H9 (cell line): Measurements from ENCODE around the gene FBXO31. TPM values are rescaled to one million over a fixed set of nuclear protein-coding genes. Genes with fewer than 3 reads are reported as not detected.

Source experiments
- DNase-seq: peaks from one replicate; pipeline ENCODE4 v3.0.0-alpha.2; 2017
- H2AFZ ChIP-seq: one replicate; pipeline ENCODE4 v1.6.1; 2013; ENCODE audit warnings: mild to moderate bottlenecking, low read length, control low read depth, moderate library complexity
- H2AK5ac ChIP-seq: 2 replicates; pipeline ENCODE4 v1.6.1; 2013; ENCODE audit warnings: low read length, control low read depth, mixed read lengths; ENCODE audit not compliant: insufficient read length
- H2BK120ac ChIP-seq: one replicate; pipeline ENCODE4 v1.6.1; 2013; ENCODE audit warnings: low read depth, mild to moderate bottlenecking, low read length, control low read depth, inconsistent platforms; ENCODE audit not compliant: poor library complexity, severe bottlenecking
- H2BK12ac ChIP-seq: 2 replicates; pipeline ENCODE4 v1.6.1; 2013; ENCODE audit warnings: low read length, control low read depth, mixed read lengths, low read depth; ENCODE audit not compliant: insufficient read length
- H2BK15ac ChIP-seq: 2 replicates; pipeline ENCODE4 v1.6.1; 2013; ENCODE audit warnings: low read depth, low read length, control low read depth
- H2BK20ac ChIP-seq: one replicate; pipeline ENCODE4 v1.6.1; 2013; ENCODE audit warnings: low read depth, mild to moderate bottlenecking, low read length, control low read depth, inconsistent platforms; ENCODE audit not compliant: poor library complexity, severe bottlenecking
- H2BK5ac ChIP-seq: 2 replicates; pipeline ENCODE4 v1.6.1; 2013; ENCODE audit warnings: low read length, control low read depth, mixed read lengths; ENCODE audit not compliant: insufficient read length
- H3K14ac ChIP-seq: 2 replicates; pipeline ENCODE4 v1.6.1; 2013; ENCODE audit warnings: low read length, control low read depth; ENCODE audit not compliant: insufficient read depth
- H3K18ac ChIP-seq: 2 replicates; pipeline ENCODE4 v1.6.1; 2013; ENCODE audit warnings: low read depth, mild to moderate bottlenecking, mixed read lengths, low read length, control low read depth; ENCODE audit not compliant: insufficient read length
- H3K23ac ChIP-seq: 2 replicates; pipeline ENCODE4 v1.6.1; 2013; ENCODE audit warnings: low read length, control low read depth, mixed read lengths, low read depth; ENCODE audit not compliant: insufficient read length
- H3K23me2 ChIP-seq: 2 replicates; pipeline ENCODE4 v1.6.1; 2013; ENCODE audit warnings: low read depth, mild to moderate bottlenecking, mixed read lengths, low read length, control low read depth; ENCODE audit not compliant: insufficient read length, poor library complexity, severe bottlenecking
- H3K27ac ChIP-seq: 2 replicates; pipeline ENCODE4 v1.5.1; 2013; ENCODE audit warnings: low read length, control low read depth, mixed read lengths, low read depth; ENCODE audit not compliant: insufficient read length
- H3K27me3 ChIP-seq: 2 replicates; pipeline ENCODE4 v1.6.1; 2013; ENCODE audit warnings: low read length, control low read depth, inconsistent platforms; ENCODE audit not compliant: insufficient read depth
- H3K4ac ChIP-seq: 2 replicates; pipeline ENCODE4 v1.6.1; 2013; ENCODE audit warnings: low read depth, mild to moderate bottlenecking, control low read depth, inconsistent platforms, low read length, moderate library complexity
- H3K4me1 ChIP-seq: 2 replicates; pipeline ENCODE4 v1.6.1; 2013; ENCODE audit warnings: low read length, control low read depth, inconsistent platforms; ENCODE audit not compliant: insufficient read depth
- H3K4me2 ChIP-seq: 2 replicates; pipeline ENCODE4 v1.6.1; 2013; ENCODE audit warnings: low read length, control low read depth, mixed read lengths; ENCODE audit not compliant: insufficient read length, insufficient read depth
- H3K56ac ChIP-seq: 2 replicates; pipeline ENCODE4 v1.6.1; 2013; ENCODE audit warnings: low read depth, mild to moderate bottlenecking, mixed read lengths, low read length, control low read depth; ENCODE audit not compliant: insufficient read length
- H3K79me1 ChIP-seq: 2 replicates; pipeline ENCODE4 v1.6.1; 2013; ENCODE audit warnings: low read depth, mild to moderate bottlenecking, moderate library complexity, low read length, control low read depth, inconsistent platforms; ENCODE audit not compliant: insufficient read depth, poor library complexity, severe bottlenecking
- H3K79me2 ChIP-seq: 2 replicates; pipeline ENCODE4 v1.6.1; 2013; ENCODE audit warnings: low read length, control low read depth, inconsistent platforms; ENCODE audit not compliant: insufficient read depth
- H3K9ac ChIP-seq: 2 replicates; pipeline ENCODE4 v1.6.1; 2013; ENCODE audit warnings: low read length, control low read depth, mixed read lengths; ENCODE audit not compliant: insufficient read length; ENCODE audit errors: extremely low read depth
- H3K9me3 ChIP-seq: one replicate; pipeline ENCODE4 v1.6.1; 2013; ENCODE audit warnings: low read depth, low read length, inconsistent platforms; ENCODE audit not compliant: control insufficient read depth
- H3T11ph ChIP-seq: one replicate; pipeline ENCODE4 v1.6.1; 2013; ENCODE audit warnings: mild to moderate bottlenecking, low read length, control low read depth, inconsistent platforms
- H4K20me1 ChIP-seq: one replicate; pipeline ENCODE4 v1.6.1; 2013; ENCODE audit not compliant: control insufficient read depth, insufficient read length, insufficient read depth
- H4K5ac ChIP-seq: 2 replicates; pipeline ENCODE4 v1.6.1; 2013; ENCODE audit warnings: low read depth, mild to moderate bottlenecking, mixed read lengths, low read length, control low read depth; ENCODE audit not compliant: insufficient read length
- H4K8ac ChIP-seq: replicated peaks from 2 replicates; pipeline ENCODE4 v1.6.1; 2013; ENCODE audit warnings: low read length, control low read depth, mixed read lengths, low read depth; ENCODE audit not compliant: insufficient read length
- H4K91ac ChIP-seq: 2 replicates; pipeline ENCODE4 v1.6.1; 2013; ENCODE audit warnings: low read depth, mild to moderate bottlenecking, moderate library complexity, mixed read lengths, low read length, control low read depth; ENCODE audit not compliant: insufficient read length
- H3K27ac Mint-ChIP-seq, 3 experiments: 2 replicates in 2 of 3; 3 replicates in 1 of 3; pipeline ENCODE4 v1.8.0; 2020 to 2021; ENCODE audit warnings: mixed read lengths in 3 of 3, mild to moderate bottlenecking in 1 of 3, moderate library complexity in 1 of 3
- H3K27me3 Mint-ChIP-seq: 2 replicates; pipeline ENCODE4 v1.8.0; 2021; ENCODE audit warnings: low read depth, mild to moderate bottlenecking, moderate library complexity, mixed read lengths
- H3K36me3 Mint-ChIP-seq, 3 experiments: 2 replicates in 2 of 3; 3 replicates in 1 of 3; pipeline ENCODE4 v1.8.0; 2020 to 2021; ENCODE audit warnings: low read depth in 3 of 3, mixed read lengths in 3 of 3; ENCODE audit not compliant: insufficient read depth in 1 of 3
- H3K4me1 Mint-ChIP-seq, 2 experiments: 2 replicates each; pipeline ENCODE4 v1.8.0; 2020; ENCODE audit warnings: mixed read lengths in 2 of 2
- H3K4me3 Mint-ChIP-seq, 2 experiments: 2 replicates in 1 of 2; 3 replicates in 1 of 2; pipeline ENCODE4 v1.8.0; 2020 to 2021; ENCODE audit warnings: mild to moderate bottlenecking in 2 of 2, mixed read lengths in 2 of 2, moderate library complexity in 1 of 2
- H3K9me3 Mint-ChIP-seq, 2 experiments: 2 replicates in 1 of 2; 3 replicates in 1 of 2; pipeline ENCODE4 v1.8.0; 2020; ENCODE audit warnings: mild to moderate bottlenecking in 2 of 2, mixed read lengths in 2 of 2, moderate library complexity in 1 of 2
- WGBS: extraction: QIAGEN DNeasy Blood & Tissue Kit; methylation state at CpG from one replicate; pipeline ENCODE4 v1.1.7; 2013; ENCODE audit warnings: missing lambda C conversion rate, low lambda C conversion rate, mixed read lengths; ENCODE audit not compliant: insufficient read length; ENCODE audit errors: extremely low coverage; 5-methylcytosine and 5-hydroxymethylcytosine counted together
- total RNA-seq: library from RNA; stranded (reverse); gene quantifications from 2 replicates; pipeline ENCODE4 v1.2.1, GENCODE V29; 2021
- TF ChIP-seq, protein P1 (sequence below): fragments of 200-600 bp; sonication (generic); conservative IDR thresholded peaks from 3 replicates; pipeline ENCODE4 v1.8.0; 2021; ENCODE audit warnings: antibody characterized with exemption, mild to moderate bottlenecking

Gene FBXO31
- total RNA-seq, 1 experiment from 2014 or later, result 24.2 TPM

DNA sequence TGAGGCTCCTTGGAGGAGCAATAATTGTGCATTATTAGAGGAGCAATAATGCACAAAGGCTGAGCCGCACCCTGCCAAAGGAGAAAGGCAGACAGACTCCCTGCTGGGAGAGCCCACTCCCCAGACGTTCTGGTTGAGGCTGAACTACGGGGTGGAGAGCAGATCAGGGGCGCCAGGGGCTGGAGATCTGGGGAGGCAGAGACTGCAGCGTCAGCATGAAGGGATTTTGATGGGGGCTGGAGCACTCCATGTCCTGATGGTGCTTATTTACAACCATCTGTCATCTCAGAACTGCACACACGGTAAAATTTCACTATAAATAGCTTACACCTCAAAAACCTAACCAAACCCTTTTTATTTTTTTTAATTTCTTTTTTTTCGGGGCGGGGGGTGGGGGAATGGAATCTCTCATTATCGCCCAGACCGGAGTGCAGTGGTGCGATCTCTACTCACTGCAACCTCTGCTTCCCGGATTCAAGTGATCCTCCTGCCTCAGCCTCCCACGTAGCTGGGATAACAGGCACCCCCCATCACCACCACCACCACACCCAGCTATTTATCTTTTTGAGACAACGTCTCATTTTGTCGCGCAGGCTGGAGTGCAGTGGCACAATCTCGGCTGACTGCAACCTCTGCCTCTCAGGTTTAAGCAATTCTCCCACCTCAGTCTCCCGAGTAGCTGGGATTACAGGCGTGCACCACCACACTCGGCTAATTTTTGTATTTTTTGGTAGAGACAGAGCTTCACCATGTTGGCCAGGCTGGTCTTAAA, 62.1 kb downstream of the FBXO31 start:
- H2BK5ac ChIP-seq, result no peak overlapping the region
- Mint-ChIP-seq H3K27me3 (no peaks in the 10 kb centered on the region), H3K4me1 (peaks cover 7 to 11% of the 10 kb centered on the region in 2 experiments), H3K4me3 (no peak overlapping the region; a peak in 1 of 5 replicates), H3K27ac (peak overlapping the region in 1 of 3 experiments; percentile 54; a peak in 1 of 7 replicates), H3K36me3 (peaks cover 0 to 10% (median 3%) of the 10 kb centered on the region in 3 experiments; a peak in 3 of 7 replicates), H3K9me3 (no peaks in the 10 kb centered on the region)
- no peak overlapping the region for H4K91ac ChIP-seq
- no peak overlapping the region for H2BK12ac ChIP-seq
- H2BK15ac ChIP-seq, result no peak overlapping the region
- H4K20me1 ChIP-seq, result no peaks in the 10 kb centered on the region
- H3K23ac ChIP-seq, result no peak overlapping the region
- no peak overlapping the region for H3K4ac ChIP-seq
- no peak overlapping the region for H3K9ac ChIP-seq
- TF ChIP-seq, protein P1, sequence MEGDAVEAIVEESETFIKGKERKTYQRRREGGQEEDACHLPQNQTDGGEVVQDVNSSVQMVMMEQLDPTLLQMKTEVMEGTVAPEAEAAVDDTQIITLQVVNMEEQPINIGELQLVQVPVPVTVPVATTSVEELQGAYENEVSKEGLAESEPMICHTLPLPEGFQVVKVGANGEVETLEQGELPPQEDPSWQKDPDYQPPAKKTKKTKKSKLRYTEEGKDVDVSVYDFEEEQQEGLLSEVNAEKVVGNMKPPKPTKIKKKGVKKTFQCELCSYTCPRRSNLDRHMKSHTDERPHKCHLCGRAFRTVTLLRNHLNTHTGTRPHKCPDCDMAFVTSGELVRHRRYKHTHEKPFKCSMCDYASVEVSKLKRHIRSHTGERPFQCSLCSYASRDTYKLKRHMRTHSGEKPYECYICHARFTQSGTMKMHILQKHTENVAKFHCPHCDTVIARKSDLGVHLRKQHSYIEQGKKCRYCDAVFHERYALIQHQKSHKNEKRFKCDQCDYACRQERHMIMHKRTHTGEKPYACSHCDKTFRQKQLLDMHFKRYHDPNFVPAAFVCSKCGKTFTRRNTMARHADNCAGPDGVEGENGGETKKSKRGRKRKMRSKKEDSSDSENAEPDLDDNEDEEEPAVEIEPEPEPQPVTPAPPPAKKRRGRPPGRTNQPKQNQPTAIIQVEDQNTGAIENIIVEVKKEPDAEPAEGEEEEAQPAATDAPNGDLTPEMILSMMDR, result no peak
- no peak overlapping the region for H3K56ac ChIP-seq
- H2AFZ ChIP-seq, result no peak overlapping the region
- no peaks in the 10 kb centered on the region for H3K79me1 ChIP-seq
- no peaks in the 10 kb centered on the region for H3K27me3 ChIP-seq
- H2AK5ac ChIP-seq, result no peak overlapping the region
- 100% methylated on average over 1 of the region's 20 CpGs for WGBS
- DNase-seq, result no peak
- H3K4me1 ChIP-seq, result no peaks in the 10 kb centered on the region
- H4K5ac ChIP-seq, result no peak overlapping the region
- H3T11ph ChIP-seq, result no peak overlapping the region
- no peak overlapping the region for H3K27ac ChIP-seq
- peaks cover 11% of the 10 kb centered on the region for H3K23me2 ChIP-seq
- H2BK20ac ChIP-seq, result no peak overlapping the region
- H3K14ac ChIP-seq, result no peak overlapping the region
- no peak overlapping the region for H2BK120ac ChIP-seq
- H4K8ac ChIP-seq, result no peak overlapping the region
- H3K79me2 ChIP-seq, result peaks cover 7% of the 10 kb centered on the region; the same call in 1 of the 2 replicates
- no peak overlapping the region for H3K18ac ChIP-seq
- no peaks in the 10 kb centered on the region for H3K9me3 ChIP-seq
- H3K4me2 ChIP-seq, result no peak overlapping the region
